Neutrophil (primary cell): ENCODE measurements around the gene OSBPL2.

Source experiments
- H3K27ac ChIP-seq: fragments of 200-600 bp; sonication (generic); 2 replicates; pipeline ENCODE4 v1.5.1; 2016; ENCODE audit warnings: mild to moderate bottlenecking, moderate library complexity
- H3K27me3 ChIP-seq: fragments of 200-600 bp; sonication (generic); 2 replicates; pipeline ENCODE4 v1.6.0; 2016; ENCODE audit warnings: mild to moderate bottlenecking
- H3K36me3 ChIP-seq: fragments of 200-600 bp; sonication (generic); 2 replicates; pipeline ENCODE4 v1.5.1; 2017
- H3K4me1 ChIP-seq, 2 experiments: fragments of 200-600 bp in 1 of 2; sonication (generic) in 1 of 2; 1 replicate in 1 of 2; 2 replicates in 1 of 2; pipeline versions ENCODE4 v1.5.1 to v1.6.1; 2013 to 2016; ENCODE audit warnings: low read depth in 1 of 2, low read length in 1 of 2, mild to moderate bottlenecking in 1 of 2, moderate library complexity in 1 of 2; ENCODE audit not compliant: control insufficient read depth in 1 of 2, insufficient read depth in 1 of 2
- H3K4me3 ChIP-seq, 2 experiments: fragments of 200-600 bp in 1 of 2; sonication (generic) in 1 of 2; 1 replicate in 1 of 2; 2 replicates in 1 of 2; pipeline ENCODE4 v1.5.1; 2013 to 2016; ENCODE audit warnings: low read depth in 1 of 2, low read length in 1 of 2, mild to moderate bottlenecking in 1 of 2, moderate library complexity in 1 of 2
- H3K9me3 ChIP-seq: fragments of 200-600 bp; sonication (generic); 2 replicates; pipeline ENCODE4 v1.5.1; 2016
- CTCF ChIP-seq: fragments of 200-600 bp; sonication (generic); IDR thresholded peaks from 2 replicates; pipeline ENCODE4 v1.5.1; 2016; ENCODE audit warnings: antibody characterized with exemption

OSBPL2 gene

DNA sequence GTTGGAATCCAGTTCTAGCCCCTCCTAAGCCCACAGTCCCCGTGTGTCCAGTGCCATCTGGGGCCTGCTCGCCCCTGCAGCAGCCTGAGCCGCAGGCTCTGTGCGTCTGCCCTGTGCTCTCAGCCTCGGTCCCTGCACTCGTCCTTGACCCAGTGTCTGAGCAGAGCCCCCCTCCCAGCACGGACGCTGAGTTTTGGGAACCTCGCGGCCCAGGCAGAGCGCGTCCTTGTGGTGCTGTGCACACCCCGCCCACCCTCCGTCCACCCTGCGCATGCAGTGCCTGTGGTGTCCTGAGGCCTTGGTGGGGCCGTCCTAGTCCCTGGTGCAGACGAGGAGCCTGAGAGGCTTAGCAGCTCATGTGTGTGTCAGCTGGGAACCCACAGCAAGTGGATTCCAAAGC lies 31.6 kb downstream of the OSBPL2 start:
- Histone ChIP-seq H3K9me3 (no peaks in the 10 kb centered on the region), H3K27ac (no peak overlapping the region), H3K4me1 (no peaks in the 10 kb centered on the region), H3K4me3 (no peak overlapping the region), H3K36me3 (peaks cover 89% of the 10 kb centered on the region), H3K27me3 (no peaks in the 10 kb centered on the region)
- no peak for TF ChIP-seq CTCF

DNA sequence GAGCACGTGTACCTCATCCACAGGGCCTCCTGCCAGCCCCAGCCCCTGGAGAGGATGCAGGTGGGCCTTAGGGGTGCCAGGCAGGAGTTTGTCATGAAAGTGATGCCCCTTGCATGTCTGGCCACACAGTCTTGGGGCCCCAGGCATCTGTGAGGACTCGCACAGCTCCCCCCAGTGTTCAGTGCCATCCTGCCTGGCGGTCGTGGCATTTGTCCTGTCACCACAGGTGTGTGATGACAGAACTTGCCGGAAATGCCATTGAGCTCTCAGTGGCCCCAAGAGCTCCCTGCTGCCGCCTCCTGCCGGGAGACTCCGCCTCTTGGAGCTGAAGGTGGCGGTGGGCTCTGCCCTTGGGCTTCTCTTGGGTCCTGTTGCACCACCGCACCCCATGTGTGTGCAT lies 33.9 kb downstream of the OSBPL2 start:
- Histone ChIP-seq H3K4me3 (no peak overlapping the region), H3K36me3 (peaks cover 88% of the 10 kb centered on the region), H3K27ac (no peak overlapping the region), H3K9me3 (no peaks in the 10 kb centered on the region), H3K27me3 (no peaks in the 10 kb centered on the region), H3K4me1 (no peaks in the 10 kb centered on the region)
- TF ChIP-seq CTCF = no peak

- no peaks in the 10 kb centered on the region for H3K4me1 ChIP-seq
- TF ChIP-seq CTCF = no peak
- H3K36me3 ChIP-seq = peaks cover 92% of the 10 kb centered on the region
- H3K9me3 ChIP-seq = no peaks in the 10 kb centered on the region
- no peak overlapping the region for H3K4me3 ChIP-seq
- no peaks in the 10 kb centered on the region for H3K27me3 ChIP-seq
- no peak overlapping the region for H3K27ac ChIP-seq
Measured at GRCh38 chr20:62273416-62273815, 35.1 kb downstream of the OSBPL2 start.

DNA sequence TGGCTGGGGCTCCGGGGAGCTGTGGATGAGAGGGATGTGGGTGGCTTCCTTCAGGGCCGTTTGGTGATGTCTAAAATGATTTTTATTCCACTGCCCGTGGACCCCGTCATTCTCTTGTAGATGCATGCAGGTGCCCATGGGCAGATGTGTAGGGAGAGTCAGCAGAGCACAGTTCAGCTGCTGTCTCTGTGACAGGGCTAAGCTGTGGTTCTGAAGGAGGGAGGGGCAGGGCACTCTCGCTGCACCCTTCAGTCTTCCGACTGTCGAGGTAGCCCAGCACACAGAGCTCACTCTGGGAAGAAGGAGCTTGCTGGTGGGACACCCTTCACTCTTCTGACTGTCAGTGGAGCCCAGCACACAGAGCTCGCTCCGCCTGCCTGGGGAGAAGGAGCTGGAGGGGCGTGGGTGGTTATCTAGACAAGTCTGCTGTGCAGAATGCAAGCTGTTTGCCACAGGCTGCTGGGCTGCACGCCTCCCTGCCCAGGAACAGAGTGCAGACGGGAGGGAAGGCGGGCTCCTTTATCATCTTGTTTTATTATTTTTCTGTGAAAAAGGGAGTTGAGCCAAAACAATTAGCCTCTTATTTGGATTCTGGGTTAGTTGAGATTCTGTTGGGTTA lies 36.1 kb downstream of the OSBPL2 start:
- Histone ChIP-seq H3K36me3 (peaks cover 92% of the 10 kb centered on the region), H3K27ac (peak overlapping the region; percentile 27)
- no peak for TF ChIP-seq CTCF

DNA sequence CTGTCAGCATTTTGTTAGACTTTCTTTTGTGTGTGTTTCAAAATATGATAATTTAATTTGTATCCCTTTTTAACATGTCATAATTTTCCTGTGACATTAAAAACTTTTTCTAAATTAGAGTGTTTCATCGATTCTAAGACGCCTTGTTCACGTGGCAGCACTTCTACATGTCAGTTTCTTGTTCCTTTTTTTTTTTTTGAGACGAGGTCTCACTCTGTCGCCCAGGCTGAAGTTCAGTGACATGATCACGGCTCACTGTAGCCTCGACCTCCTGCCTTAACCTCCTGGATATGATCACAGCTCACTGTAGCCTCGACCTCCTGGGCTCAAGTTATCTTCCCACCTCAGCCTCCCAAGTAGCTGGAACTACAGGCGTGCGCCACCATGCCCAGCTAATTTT lies 36.9 kb downstream of the OSBPL2 start:
- Histone ChIP-seq H3K27ac (no peak overlapping the region), H3K36me3 (peaks cover 93% of the 10 kb centered on the region), H3K27me3 (no peaks in the 10 kb centered on the region), H3K4me3 (no peak overlapping the region), H3K9me3 (no peaks in the 10 kb centered on the region), H3K4me1 (no peaks in the 10 kb centered on the region)
- TF ChIP-seq CTCF = no peak

More for the DNA sequence above, 36.1 kb downstream of the OSBPL2 start:
- no peaks in the 10 kb centered on the region for H3K27me3 ChIP-seq
- H3K9me3 ChIP-seq = no peaks in the 10 kb centered on the region
- no peaks in the 10 kb centered on the region for H3K4me1 ChIP-seq
- no peak overlapping the region for H3K4me3 ChIP-seq
